Fibroblast of lung (primary cell): ENCODE data around the gene APP. TPM values are rescaled to one million over a fixed set of nuclear protein-coding genes. Genes with fewer than 3 reads are reported as not detected.

Experiments used
- DNase-seq, 2 donors: peaks; one replicate each; pipeline versions ENCODE4 v3.0.0 to v3.0.0-alpha.2; 2010; ENCODE audit warnings: low read depth in 2 of 2
- H2AFZ ChIP-seq: 2 replicates; pipeline ENCODE4 v1.5.1; 2012; ENCODE audit warnings: low read length, control low read depth, inconsistent platforms
- H3K27ac ChIP-seq: 2 replicates; pipeline ENCODE4 v1.5.1; 2011; ENCODE audit warnings: low read length, control low read depth; ENCODE audit not compliant: insufficient read depth
- H3K27me3 ChIP-seq: 2 replicates; pipeline ENCODE4 v1.5.1; 2011; ENCODE audit warnings: mild to moderate bottlenecking, low read length; ENCODE audit not compliant: control insufficient read depth, insufficient read depth
- H3K36me3 ChIP-seq: 2 replicates; pipeline ENCODE4 v1.5.1; 2011; ENCODE audit warnings: low read length; ENCODE audit not compliant: control insufficient read depth, insufficient read depth
- H3K4me1 ChIP-seq: 2 replicates; pipeline ENCODE4 v1.5.1; 2011; ENCODE audit warnings: low read length; ENCODE audit not compliant: control insufficient read depth, insufficient read depth; ENCODE audit errors: extremely low read depth
- H3K4me2 ChIP-seq: 2 replicates; pipeline ENCODE4 v1.5.1; 2011; ENCODE audit warnings: low read length, control low read depth; ENCODE audit not compliant: insufficient read depth; ENCODE audit errors: extremely low read depth
- H3K4me3 ChIP-seq, 4 experiments: fragments of 200-600 bp in 1 of 4; sonication (generic) in 1 of 4; replicated peaks in 1 of 4; 2 replicates each; pipeline ENCODE4 v1.5.1; 2011 to 2016; ENCODE audit warnings: low read length in 4 of 4, low read depth in 3 of 4, mild to moderate bottlenecking in 3 of 4, control low read depth in 2 of 4, inconsistent platforms in 1 of 4, mixed read lengths in 1 of 4; ENCODE audit not compliant: insufficient read depth in 1 of 4; ENCODE audit errors: control extremely low read depth in 1 of 4
- H3K79me2 ChIP-seq: 2 replicates; pipeline ENCODE4 v1.5.1; 2012; ENCODE audit warnings: mild to moderate bottlenecking, low read length, inconsistent platforms; ENCODE audit not compliant: control insufficient read depth, insufficient read depth
- H3K9ac ChIP-seq: 2 replicates; pipeline ENCODE4 v1.5.1; 2011; ENCODE audit warnings: mild to moderate bottlenecking, low read length, control low read depth; ENCODE audit not compliant: insufficient read depth
- H3K9me3 ChIP-seq: 2 replicates; pipeline ENCODE4 v1.5.1; 2012; ENCODE audit warnings: low read depth, low read length; ENCODE audit not compliant: control insufficient read depth, insufficient read depth
- H4K20me1 ChIP-seq: 2 replicates; pipeline ENCODE4 v1.5.1; 2011; ENCODE audit warnings: low read length; ENCODE audit not compliant: control insufficient read depth, insufficient read depth; ENCODE audit errors: extremely low read depth
- EZH2 ChIP-seq: IDR thresholded peaks from 2 replicates; pipeline ENCODE4 v1.5.1; 2012; ENCODE audit warnings: low read length, control low read depth, mild to moderate bottlenecking; ENCODE audit errors: missing control alignments
- polyA plus RNA-seq, 2 donors: library from polyadenylated mRNA; depleted of rRNA in 1 of 2; stranded (reverse) in 1 of 2; unstranded in 1 of 2; fragments of >200 nt; gene quantifications; 2 replicates each; pipeline ENCODE4 v1.2.1, GENCODE V29; 2011 to 2012; ENCODE audit warnings: missing spikeins in 1 of 2
- total RNA-seq: library from RNA; depleted of rRNA; stranded (reverse); fragments of >200 nt; gene quantifications from 2 replicates; pipeline ENCODE4 v1.2.1, GENCODE V29; 2014
- TF ChIP-seq, protein P1 (sequence below), 2 donors: IDR thresholded peaks in 1 of 2; conservative IDR thresholded peaks in 1 of 2; 1 replicate in 1 of 2; 2 replicates in 1 of 2; pipeline ENCODE4 v1.5.1; 2011 to 2012; ENCODE audit warnings: low read length in 2 of 2, control low read depth in 1 of 2, inconsistent platforms in 1 of 2, low read depth in 1 of 2, mild to moderate bottlenecking in 1 of 2

Gene APP
- total and polyA plus RNA-seq, 2 donors (not counting 1 experiment from before 2014, with no cell fraction given): 633 to 1,088 TPM

DNA sequence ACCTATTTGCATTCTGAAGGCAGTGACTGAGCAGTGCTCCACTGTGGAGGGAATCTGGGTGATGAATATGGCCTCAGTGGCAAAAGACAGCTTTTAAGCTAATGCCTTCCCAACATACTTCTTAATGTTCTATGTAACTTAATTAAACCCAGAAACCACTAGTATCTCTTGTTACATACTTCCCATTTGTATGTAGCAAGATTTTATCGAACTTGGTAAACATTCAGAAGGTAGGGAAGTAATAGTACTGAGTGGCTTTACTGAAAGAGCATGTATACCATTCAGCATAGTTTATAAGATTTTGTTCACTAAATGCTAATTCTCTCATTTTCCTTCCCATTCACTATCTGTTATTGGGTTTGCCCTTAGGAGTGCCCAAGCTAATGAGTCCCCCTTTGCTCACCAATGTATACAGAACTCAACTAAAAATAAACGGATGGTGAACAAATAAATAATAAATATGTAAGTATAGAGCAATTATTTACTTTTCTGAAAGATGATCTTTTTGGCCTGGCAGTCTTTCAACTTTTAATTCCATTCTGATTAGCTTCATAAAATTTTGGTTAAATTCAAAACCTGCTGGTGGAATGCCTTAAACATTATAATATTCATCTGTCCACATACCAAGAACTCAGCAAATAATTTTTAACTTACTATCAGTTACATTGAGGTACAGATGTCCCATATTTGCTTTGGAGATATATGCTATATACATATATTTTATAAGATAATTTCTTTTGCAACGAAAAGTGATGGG, 204.4 kb downstream of the APP start:
- no peaks in the 10 kb centered on the region for H4K20me1 ChIP-seq
- peaks cover 2% of the 10 kb centered on the region for H3K36me3 ChIP-seq
- H3K27me3 ChIP-seq: no peaks in the 10 kb centered on the region
- no peak overlapping the region for H3K4me3 ChIP-seq
- no peak overlapping the region for H3K27ac ChIP-seq
- DNase-seq: peak in 1 of 2 donors; percentile 27
- TF ChIP-seq, protein P1, sequence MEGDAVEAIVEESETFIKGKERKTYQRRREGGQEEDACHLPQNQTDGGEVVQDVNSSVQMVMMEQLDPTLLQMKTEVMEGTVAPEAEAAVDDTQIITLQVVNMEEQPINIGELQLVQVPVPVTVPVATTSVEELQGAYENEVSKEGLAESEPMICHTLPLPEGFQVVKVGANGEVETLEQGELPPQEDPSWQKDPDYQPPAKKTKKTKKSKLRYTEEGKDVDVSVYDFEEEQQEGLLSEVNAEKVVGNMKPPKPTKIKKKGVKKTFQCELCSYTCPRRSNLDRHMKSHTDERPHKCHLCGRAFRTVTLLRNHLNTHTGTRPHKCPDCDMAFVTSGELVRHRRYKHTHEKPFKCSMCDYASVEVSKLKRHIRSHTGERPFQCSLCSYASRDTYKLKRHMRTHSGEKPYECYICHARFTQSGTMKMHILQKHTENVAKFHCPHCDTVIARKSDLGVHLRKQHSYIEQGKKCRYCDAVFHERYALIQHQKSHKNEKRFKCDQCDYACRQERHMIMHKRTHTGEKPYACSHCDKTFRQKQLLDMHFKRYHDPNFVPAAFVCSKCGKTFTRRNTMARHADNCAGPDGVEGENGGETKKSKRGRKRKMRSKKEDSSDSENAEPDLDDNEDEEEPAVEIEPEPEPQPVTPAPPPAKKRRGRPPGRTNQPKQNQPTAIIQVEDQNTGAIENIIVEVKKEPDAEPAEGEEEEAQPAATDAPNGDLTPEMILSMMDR (conservative IDR thresholded peaks at IDR 0.05 in 1 of 2, IDR thresholded peaks at IDR 0.05 in 1 of 2; ENCODE audit: low read depth in 1 of 2, low read length in 2 of 2): no peak
- TF ChIP-seq EZH2: no peak
- no peak overlapping the region for H3K4me2 ChIP-seq
- H2AFZ ChIP-seq: no peak overlapping the region
- peaks cover 3% of the 10 kb centered on the region for H3K4me1 ChIP-seq
- no peaks in the 10 kb centered on the region for H3K79me2 ChIP-seq
- H3K9me3 ChIP-seq: no peaks in the 10 kb centered on the region
- H3K9ac ChIP-seq: no peak overlapping the region

DNA sequence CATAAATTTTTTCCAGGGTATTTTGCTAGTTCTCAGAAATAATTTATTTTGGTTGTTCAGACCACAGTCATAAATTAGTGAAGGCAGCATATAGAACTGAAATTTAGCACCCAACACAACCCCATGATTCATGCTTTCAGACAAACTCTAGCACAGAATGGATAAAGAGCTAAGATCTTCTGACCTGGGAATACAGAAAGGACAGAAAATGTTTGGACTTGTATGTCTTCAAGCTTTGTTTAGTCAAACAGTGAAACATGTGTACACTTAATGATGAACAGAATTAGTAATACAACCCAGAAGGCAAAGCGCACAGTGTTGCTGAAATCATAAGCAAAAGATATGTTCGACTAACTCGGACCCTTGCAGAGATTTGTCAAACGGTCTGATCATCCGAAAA, 205.6 kb downstream of the APP start:
- Histone ChIP-seq H4K20me1 (no peaks in the 10 kb centered on the region), H3K27ac (no peak overlapping the region), H3K27me3 (no peaks in the 10 kb centered on the region), H3K4me1 (peaks cover 3% of the 10 kb centered on the region), H2AFZ (no peak overlapping the region), H3K79me2 (no peaks in the 10 kb centered on the region), H3K9me3 (no peaks in the 10 kb centered on the region), H3K36me3 (no peaks in the 10 kb centered on the region), H3K4me2 (no peak overlapping the region), H3K9ac (no peak overlapping the region), H3K4me3 (no peak overlapping the region)
- TF ChIP-seq EZH2: no peak
- TF ChIP-seq, protein P1 (conservative IDR thresholded peaks at IDR 0.05 in 1 of 2, IDR thresholded peaks at IDR 0.05 in 1 of 2; ENCODE audit: low read depth in 1 of 2, low read length in 2 of 2): no peak
- no peak for DNase-seq

DNA sequence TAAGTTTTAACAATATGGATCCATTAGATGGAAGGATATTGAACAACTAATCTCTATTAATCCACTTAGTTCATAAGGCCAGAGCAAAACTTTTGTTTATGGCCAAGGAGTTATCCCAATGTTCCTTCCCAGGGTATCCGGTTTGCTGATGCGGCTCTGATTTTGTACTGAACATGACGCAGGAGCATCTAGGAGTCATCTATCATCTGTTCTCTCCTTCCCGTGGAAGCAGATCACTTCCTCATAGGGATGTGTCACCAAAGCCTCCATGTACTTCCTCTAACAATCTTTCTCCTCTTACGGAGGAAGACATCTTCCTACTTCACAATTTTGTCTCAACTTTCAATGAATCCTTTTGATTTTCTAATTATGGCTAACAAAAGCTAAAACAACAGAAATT, 206.6 kb downstream of the APP start:
- Histone ChIP-seq H3K4me3 (no peak overlapping the region), H3K36me3 (no peaks in the 10 kb centered on the region), H3K9me3 (no peaks in the 10 kb centered on the region), H3K4me1 (peaks cover 3% of the 10 kb centered on the region), H3K79me2 (no peaks in the 10 kb centered on the region), H3K4me2 (no peak overlapping the region), H3K9ac (no peak overlapping the region), H3K27ac (no peak overlapping the region), H4K20me1 (no peaks in the 10 kb centered on the region), H3K27me3 (no peaks in the 10 kb centered on the region), H2AFZ (no peak overlapping the region)
- peak in 1 of 2 donors; percentile 65 for DNase-seq
- no peak for TF ChIP-seq EZH2
- TF ChIP-seq, protein P1 (conservative IDR thresholded peaks at IDR 0.05 in 1 of 2, IDR thresholded peaks at IDR 0.05 in 1 of 2; ENCODE audit: low read depth in 1 of 2, low read length in 2 of 2): no peak
